ENCODE data around the gene LDLRAD3.
"Not testable (repeated sequence)": the region's sequence is repeated elsewhere in the genome, so short reads cannot be mapped to it uniquely, and the experiment has no call there.

LDLRAD3 gene

DNA sequence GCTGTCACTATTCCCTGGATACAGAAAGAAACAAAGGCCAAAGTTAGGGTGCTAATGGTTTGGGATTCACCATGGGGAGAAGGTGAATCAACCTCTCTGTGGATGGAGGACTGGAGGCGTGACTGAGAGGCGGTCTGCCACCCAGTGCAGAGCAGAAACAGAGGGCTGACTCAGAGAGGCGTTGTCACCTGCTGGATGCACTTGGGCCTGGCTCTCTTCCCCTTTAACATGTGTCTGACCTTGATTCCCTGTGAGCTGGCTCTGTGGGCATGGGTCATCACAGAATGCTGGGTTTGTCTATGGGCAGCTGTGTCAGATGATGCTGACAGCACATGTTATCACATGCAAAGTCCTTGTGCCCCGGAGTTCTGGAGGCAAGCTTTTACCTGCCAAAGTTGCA is 75.9 kb downstream of the LDLRAD3 start:
- DNase-seq: no peak

DNA sequence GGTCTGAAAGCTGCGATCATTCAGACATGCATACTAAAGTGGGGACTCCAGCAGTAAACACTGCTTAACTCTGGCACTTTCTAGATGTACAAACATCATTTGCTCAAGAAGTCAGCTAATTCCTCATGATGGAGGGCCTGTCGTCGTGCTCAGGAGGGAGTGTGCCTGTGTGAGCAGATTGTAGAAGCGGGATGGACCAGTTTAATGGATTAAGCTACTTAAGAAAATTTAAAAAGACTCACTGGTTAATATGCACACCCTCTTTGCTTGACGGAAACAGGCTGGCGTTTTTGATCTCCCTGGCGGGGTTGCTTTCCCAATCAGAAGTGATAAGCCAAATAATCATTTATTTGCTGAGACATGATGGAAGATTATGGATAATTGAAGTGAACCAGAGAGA is 79.0 kb downstream of the LDLRAD3 start:
- no peak for DNase-seq

DNA sequence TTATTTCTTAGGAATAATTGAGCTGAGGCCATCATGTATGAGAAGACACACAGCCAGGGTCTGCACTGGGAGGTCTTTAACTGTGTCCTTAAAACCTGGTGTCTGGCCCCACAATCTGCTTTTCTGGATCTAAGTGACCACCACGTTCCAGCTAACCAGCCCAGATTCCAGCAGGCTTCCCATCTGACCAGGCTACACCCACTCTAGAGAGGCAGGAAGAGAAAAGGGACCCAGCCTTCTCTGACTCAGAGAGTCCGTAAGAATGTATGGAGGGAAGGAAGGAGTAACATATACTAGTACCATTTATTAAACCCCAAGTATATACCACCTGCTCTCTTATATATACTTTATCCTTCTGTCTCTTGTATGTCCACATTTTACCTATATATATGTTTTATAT is 80.1 kb downstream of the LDLRAD3 start:
- peak; percentile 45 for DNase-seq

DNA sequence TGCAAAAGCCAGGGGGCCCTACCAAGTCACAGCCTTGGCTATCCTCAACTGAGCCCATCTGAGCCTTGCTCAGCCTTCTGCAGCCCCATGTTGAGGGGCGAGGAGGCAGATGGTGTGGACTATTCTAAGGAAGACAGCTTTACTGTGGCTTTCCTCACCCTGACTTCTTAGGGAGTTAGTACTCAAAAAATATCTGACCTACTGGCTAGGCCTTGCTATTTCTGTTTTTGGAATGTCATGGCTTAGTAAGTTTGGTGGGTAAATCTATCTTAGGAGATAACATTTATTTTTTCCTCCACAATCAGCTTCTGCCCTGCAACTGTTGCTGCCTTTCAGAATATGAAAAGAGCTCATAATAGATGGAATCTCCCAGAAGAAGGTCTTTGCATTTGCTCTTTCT is 80.9 kb downstream of the LDLRAD3 start:
- no peak for DNase-seq

DNA sequence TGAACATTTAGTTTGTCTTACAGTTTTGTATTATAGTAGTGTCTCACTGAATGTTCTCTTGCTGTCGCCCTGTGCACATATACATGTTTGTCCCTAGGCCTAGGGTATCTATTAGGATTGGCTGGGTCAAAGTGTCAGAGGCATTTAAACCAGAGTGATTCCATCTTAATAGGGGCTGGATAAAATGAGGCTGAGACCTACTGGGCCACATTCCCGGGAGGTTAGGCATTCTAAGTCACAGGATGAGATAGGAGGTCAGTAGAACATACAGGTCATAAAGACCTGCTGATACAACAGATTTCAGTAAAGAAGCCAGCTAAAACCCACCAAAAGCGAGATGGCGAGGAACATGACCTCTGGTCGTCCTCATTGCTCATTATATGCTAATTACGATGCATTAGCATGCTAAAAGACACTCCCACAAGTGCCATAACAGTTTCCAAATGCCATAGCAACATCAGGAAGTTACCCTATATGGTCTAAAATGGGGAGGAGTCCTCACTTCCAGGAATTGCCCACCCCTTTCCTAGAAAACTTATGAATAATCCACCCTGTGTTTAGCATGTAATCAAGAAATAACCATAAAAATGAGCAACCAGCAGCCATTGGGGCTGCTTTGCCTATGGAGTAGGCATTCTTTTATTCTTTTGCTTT is 82.6 kb downstream of the LDLRAD3 start:
- no peak for DNase-seq

DNA sequence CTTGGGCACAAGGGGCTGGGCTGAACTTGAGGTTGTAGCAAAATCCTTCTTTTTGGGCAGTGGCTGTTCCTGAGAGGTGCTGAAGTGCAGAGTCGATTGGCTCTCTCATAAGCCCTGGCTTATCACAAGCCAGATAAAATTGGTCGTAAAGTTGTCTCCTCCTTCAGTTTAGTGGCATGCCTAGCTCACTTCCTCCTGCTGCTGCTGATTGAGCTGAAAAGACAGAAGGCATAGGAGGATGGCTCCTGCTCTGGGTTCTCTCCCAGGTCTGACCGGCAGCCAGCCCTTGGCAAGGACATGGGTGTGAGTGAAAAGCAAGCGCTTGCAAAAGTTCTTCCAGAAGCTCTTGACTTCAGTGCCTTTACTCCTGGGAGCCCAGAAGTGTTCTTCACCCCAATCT is 83.9 kb downstream of the LDLRAD3 start:
- DNase-seq: no peak

DNA sequence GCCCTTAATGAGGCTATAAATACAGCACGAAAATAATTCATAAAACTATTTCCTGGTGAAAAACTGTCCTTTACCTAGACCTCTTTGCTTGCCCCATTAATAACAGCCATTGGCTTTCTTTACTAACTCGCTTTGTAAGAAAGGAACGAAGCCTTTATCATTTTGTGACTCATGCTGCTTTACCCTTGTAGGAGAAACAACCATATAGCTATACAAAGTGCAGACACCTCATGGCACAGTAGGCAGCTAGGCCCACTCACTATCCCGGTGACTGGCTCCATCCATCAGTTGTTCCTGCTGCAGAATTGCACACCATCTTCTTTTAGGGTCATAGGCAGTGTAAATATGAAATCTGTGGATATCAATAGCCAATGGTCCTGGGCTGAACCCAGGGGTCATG is 85.8 kb downstream of the LDLRAD3 start:
- no peak for DNase-seq

DNA sequence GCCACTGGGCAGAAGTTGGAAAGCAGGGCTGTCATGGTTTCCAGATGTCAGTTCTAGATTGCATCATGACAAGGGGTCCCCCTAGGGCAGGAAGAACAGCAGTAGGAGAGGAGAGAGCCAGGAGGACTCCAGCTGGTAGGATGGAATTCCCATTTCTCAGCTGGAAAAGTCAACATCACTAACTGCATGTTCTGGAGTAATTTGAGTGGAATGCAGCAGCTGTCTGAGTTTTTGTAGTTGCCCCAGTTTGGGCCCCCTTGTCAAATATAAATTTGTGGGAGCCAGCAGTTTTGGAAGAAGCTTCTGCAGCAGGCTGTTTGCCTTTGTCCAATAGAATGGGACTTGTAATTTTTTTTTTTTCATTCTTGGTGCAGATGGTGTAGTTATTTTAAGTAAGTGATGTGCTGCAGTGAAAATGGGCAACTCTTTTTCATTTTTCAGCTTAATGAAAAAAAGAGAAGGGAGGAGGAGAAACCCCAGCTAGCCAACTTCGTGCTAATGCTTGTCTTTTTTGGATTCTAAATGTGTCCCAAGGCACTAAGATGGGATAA is 86.9 kb downstream of the LDLRAD3 start:
- DNase-seq: peak; percentile 79

DNA sequence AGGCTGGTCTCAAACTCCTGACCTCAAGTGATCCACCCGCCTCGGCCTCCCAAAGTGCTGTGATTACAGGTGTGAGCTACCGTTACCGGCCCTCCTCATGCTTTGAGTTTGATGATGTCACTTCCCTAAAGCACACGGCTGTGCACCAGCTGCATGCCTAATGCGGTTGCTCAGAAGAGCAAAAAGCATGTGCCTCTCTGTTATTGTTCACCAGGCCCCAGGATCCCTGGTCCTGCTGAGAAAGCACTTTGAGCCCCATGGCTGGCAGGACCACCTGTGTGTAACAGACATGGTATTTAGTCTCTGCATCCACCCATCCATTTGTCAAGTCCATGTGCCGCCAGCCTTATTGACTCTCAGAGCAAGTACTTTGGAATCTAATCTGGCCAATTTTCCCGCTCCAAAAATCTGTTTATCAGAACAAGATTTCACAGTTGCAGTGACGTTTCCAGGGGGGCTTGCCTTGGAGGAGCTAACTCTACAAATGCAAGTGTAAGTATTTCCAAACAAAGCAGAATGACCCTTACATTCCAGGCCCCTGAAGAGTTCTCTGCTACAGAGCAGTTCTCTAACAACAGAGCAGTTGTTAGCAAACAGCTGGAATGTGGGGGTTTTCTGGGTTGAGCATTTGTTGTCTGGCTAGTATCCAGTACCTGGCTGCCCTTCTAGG is 89.4 kb downstream of the LDLRAD3 start:
- DNase-seq: no peak

DNA sequence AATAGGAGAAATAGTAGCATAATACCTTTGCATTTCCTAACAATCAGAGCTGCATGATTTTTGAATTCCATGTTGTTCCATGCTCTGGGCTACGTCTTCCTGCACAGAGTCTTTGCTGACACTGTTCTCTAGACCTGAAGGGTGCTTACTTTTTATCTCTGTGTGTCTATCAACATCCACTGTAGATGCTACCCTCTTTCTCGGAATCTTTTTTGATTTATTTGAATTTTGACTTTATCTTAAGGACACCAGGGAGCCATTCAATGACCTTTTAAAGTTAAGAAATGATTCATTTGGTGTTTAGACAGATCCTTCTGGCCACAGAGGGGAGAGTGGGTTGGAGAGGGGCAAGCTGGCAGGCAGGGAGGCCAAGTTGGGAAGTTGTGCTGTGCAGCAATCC is 90.1 kb downstream of the LDLRAD3 start:
- DNase-seq: no peak

DNA sequence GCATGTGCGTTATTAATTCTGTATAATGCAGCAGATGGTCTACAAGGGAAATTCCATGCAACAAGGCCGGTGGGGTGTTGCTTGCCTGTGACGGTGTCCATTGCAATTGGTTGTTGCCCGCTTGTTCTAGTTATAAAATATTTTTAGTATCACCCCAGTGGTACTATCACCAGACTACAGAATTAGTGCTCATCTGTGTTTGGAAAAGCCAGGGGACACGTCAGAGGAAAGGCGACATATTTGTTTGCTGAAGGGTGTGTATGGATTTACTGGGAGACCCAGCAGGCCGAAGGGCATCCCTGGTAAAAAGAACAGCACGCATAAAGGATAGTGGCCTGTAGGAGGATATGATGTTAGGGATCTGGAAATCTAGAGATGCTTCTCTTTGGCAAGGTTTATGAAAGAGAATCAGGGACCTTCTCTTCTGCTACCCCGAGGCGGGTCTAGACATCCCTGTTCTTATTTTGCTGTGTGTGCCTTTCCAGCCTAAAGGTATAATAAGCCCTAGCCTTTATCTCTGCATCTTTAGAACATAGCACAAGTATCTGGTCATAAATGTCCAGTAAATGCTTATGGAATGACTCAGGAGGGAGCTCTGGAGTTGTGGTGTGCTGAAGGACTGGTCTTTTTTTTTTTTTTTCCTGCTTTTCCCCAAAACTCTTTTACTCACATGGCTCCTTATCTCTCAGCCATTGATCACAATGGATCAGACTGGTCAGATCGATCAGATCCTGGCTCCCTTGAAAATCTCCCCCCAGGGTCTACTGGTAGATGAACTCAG is 90.9 kb downstream of the LDLRAD3 start:
- DNase-seq: peak; percentile 90

DNA sequence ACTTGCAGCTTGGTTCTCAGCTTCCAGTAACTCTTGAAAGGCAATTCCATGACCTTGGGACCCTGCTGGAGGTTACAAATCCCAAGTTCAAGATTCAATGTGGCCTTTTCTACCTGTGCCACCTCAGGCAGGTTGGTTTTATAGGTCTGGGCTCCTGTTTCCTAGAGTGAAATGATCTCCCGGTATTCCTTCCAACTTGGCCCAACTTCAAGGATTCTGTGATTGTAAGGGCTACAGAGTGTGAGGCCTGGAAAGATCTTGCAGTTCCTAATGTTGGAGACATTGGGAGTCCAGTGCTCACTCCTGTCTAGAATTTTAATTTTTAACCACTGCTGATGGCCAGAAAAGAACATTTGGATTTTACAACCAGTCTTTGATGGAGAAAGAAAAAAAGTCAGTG is 91.6 kb downstream of the LDLRAD3 start:
- DNase-seq: no peak

DNA sequence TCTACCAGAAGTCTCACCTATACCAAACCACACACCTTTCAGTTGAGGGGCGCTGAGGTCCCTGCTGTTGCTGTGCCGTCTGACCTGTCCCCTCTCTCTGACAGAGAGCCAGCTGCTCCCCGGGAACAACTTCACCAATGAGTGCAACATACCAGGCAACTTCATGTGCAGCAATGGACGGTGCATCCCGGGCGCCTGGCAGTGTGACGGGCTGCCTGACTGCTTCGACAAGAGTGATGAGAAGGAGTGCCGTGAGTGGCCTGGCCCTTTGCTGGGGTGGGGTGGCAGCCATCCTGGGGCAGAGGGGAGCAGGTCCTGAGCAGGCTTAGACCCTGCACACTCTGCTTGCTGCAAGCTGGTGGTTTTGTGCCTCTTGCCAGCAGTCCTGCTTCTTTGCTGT is 92.1 kb downstream of the LDLRAD3 start:
- no peak for DNase-seq

DNA sequence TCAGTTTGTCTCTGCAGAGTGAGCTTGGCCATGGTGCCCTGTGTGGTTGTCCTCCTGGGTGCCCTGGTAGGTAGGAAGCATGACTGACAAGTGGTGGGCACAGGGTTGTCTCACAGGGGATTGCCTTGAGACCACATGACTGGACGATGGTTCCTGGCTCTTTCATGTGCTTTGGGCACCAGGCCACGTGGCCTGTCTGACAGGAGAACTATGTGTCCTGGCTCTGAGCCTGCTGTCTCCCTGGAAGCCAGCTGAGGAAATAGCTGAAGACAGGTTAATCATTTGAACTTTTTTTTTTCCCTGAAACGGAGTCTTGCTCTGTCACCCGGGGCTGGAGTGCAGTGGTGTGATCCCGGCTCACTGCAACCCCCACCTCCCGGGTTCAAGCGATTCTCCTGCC is 93.2 kb downstream of the LDLRAD3 start:
- peak; percentile 60 for DNase-seq

DNA sequence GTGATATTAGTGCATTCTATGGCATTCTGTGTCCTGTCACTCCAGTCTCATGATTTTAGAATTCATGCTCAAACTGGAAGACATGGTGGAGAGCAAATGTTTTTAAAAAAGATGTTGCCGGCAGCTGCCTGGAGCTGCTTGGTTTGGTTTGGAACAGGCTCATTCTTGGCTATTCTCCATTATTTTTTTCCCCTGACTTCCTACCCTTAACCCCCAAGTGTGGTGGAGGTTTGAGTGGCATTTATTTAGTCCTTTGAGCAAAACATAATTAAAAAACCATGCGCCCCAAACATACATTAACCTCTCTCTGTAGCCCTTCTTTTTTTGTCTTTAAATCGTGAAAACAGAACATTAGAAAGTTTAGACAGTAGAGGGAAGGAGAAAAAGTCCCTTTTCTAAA is 94.7 kb downstream of the LDLRAD3 start:
- no peak for DNase-seq

DNA sequence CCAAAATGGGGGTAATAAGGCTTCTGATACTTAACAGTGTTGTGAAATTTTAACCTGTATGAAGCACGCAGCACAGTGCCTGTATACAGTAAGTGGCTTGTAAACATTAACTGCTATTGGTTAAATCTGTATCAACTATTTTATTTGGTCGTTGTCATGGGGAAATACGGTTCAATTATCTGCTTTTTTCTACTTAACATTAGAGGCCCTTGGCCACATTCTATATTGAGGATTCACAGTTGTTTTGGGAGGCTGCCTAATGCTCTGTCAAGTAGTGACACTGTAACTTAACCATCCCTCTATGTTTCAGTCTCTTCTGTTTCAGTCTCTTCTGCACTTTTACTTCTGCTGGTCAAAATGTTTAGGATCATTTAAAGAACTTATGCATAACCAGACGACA is 95.6 kb downstream of the LDLRAD3 start:
- DNase-seq: no peak

DNA sequence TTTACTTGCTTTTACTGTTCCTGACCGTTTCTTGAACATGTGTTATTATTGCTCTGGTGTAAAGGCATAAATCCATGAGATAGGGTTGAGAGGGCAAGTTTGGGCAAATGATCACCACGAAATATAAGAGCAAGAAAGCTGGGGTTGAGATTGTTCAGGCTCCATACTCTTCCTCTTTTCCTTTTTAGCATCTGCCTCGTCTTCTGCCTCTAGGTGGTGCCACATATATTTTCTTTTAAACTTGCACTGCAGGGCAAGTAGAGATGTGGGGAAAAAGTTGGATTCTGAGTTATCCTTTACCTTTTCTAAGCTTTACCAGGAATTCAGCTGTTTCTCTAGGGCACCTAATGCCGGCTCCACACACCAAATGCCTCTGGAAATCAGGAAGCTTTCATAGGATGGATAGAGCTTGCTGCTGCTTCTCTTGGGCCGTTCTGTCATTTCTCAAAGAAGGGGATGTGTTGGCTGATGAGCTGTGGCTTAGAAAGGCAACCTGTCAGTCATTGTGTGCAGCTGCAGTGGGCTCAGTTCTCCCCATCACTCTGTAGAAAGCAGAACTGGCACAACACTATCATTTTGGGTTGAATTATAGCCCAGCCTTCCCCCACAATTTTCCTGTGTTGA is 98.2 kb downstream of the LDLRAD3 start:
- no peak for DNase-seq

DNA sequence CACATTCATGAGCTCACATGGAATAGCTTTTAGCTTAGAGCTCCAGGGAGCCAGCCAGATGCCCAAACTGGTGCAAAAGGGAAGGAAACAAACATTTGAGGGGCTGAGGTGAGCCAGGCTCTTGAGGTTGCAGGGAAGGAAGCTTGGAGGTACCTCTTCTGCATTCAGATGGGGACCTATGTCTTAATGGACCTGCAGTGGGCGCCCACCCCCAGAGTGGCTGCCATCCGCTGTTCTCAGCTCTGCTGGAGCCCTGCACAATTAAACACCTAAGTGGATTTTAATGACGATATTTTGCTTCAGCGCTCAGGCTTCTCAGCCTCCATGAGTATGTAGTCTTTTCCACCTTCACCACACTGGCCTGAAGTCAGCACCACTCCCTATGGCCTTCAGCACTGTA is 100.8 kb downstream of the LDLRAD3 start:
- no peak for DNase-seq

DNA sequence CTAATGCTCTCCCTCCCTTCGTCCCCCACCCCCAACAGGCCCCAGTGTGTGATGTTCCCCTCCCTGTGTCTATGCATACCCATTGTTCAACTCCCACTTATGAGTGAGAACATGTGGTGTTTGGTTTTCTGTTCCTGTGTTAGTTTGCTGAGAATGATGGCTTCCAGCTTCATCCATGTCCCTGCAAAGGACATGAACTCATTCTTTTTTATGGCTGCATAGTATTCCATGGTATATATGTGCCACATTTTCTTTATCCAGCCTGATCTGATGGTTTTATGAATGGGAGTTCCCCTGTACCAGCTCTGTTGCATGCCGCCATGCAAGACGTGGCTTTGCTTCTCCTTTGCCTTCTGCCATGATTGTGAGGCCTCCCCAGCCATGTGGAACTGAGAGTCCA is 102.1 kb downstream of the LDLRAD3 start:
- not testable (repeated sequence) for DNase-seq

DNA sequence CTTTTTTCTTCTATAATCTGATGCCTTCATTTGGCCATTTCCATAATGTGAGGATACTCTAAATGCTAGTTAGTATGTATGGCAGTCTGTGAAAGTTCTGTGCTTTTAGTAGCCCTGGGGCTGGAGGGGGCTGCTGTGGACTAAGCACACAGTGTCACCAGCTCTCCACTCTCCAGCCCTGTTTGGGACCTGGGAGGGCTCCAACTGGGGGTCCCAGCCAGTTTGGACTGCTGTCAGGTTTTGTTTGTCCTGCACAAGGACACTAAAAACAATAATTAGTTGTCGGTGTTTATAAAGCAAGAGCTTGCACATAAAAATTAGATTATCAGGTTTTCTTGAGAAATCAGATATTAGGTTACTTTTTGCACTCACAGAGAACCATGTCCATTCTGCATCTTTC is 103.1 kb downstream of the LDLRAD3 start:
- DNase-seq: no peak

DNA sequence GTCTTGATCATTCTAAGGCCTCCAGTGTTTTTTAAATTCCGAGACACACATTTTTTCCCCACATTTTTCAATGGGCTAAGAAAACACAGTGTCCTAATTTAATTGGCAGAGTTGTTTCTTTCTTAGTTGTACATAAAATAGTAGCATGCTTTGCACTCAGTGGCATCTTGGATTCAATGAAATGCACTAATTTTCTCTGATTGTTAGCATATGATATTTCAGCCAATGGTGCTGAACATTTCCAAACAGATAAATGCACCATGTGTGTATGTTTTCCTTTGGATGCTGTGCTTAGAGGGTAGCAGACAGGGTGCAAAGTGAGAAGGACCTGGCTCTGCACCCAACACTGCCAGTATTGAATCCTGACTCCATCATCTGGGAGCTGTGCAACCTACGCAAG is 103.5 kb downstream of the LDLRAD3 start:
- no peak for DNase-seq

DNA sequence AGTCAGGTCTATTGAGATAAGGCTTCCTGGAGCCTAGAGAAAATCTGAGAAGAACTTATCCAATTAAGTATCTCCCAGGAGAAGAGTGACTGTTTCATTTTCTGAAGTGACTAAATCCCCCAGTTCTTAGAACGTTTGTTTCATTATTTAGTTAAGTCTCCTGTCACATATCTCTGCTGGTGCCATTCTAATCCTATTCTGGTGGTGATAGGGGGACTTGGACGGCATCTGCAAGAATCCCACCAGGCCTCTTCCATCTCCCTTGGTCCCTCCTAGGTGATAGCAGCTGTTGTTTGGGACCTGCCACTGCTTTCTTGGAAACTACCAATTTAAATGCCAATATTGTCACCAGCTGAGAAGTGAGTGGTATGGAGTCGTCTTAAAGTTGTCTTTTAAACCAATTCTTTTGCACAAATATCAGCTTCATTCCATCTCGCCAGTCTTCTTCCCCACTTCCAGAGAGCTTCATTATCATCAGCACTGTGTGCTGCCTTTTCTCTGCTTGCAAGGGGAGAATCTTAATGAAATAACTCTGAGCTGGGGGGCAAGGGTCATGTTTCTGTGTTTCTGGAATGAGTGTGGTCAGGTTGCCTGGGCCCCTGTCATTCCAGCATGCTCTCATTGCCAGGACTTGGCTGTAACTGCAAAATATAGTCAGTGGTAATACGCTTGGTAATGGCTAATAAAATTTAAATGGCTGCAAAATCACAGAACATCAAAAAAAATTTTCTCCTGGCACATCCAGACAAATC is 104.8 kb downstream of the LDLRAD3 start:
- DNase-seq: no peak
